ENCODE measurements around the gene SLC25A47.
"Not testable (repeated sequence)": the region's sequence is repeated elsewhere in the genome, so short reads cannot be mapped to it uniquely, and the experiment has no call there.

The SLC25A47 gene

GRCh38 chr14:100328495-100329163 lies 5.5 kb downstream of the SLC25A47 start:
- no peak for DNase-seq

- no peak for DNase-seq
These were observed 6.3 kb downstream of the SLC25A47 start for GRCh38 chr14:100329233-100330006.

GRCh38 chr14:100330007-100330344 lies 6.8 kb downstream of the SLC25A47 start:
- no peak for DNase-seq

- DNase-seq: no peak
These were observed 7.3 kb downstream of the SLC25A47 start for GRCh38 chr14:100330388-100330931.

GRCh38 chr14:100332071-100332639 lies 9.0 kb downstream of the SLC25A47 start:
- DNase-seq: no peak

- DNase-seq: no peak
These were observed 9.7 kb downstream of the SLC25A47 start for GRCh38 chr14:100332797-100333196.

GRCh38 chr14:100333311-100333710 lies 10.2 kb downstream of the SLC25A47 start:
- DNase-seq: no peak

GRCh38 chr14:100333827-100334226 lies 10.7 kb downstream of the SLC25A47 start:
- no peak for DNase-seq

- DNase-seq: no peak
These were observed 11.8 kb downstream of the SLC25A47 start for GRCh38 chr14:100334904-100335303.

- DNase-seq: no peak
These were observed 13.7 kb downstream of the SLC25A47 start for GRCh38 chr14:100336618-100337530.

- no peak for DNase-seq
These were observed 16.8 kb downstream of the SLC25A47 start for GRCh38 chr14:100339766-100340422.

- no peak for DNase-seq
These were observed 17.3 kb downstream of the SLC25A47 start for GRCh38 chr14:100340423-100340813.

GRCh38 chr14:100341301-100342031 lies 18.3 kb downstream of the SLC25A47 start:
- no peak for DNase-seq

GRCh38 chr14:100342195-100342594 lies 19.1 kb downstream of the SLC25A47 start:
- DNase-seq: no peak

- DNase-seq: not testable (repeated sequence)
These were observed 19.7 kb downstream of the SLC25A47 start for GRCh38 chr14:100342826-100343225.

- not testable (repeated sequence) for DNase-seq
These were observed 21.5 kb downstream of the SLC25A47 start for GRCh38 chr14:100344657-100345056.

GRCh38 chr14:100345711-100346110 lies 22.6 kb downstream of the SLC25A47 start:
- no peak for DNase-seq

GRCh38 chr14:100346306-100347091 lies 23.4 kb downstream of the SLC25A47 start:
- DNase-seq: no peak

GRCh38 chr14:100348253-100348729 lies 25.2 kb downstream of the SLC25A47 start:
- no peak for DNase-seq

Measured in stimulated activated CD4-positive, alpha-beta T cell treated with anti-CD3 and anti-CD28 coated beads, Interleukin-12 subunit alpha, Interleukin-12 subunit beta, amount 100 ng/mL, for 4 hours (primary cell).